ENCODE data around the gene HINFP.
"Not testable (repeated sequence)": the region's sequence is repeated elsewhere in the genome, so short reads cannot be mapped to it uniquely, and the experiment has no call there.

HINFP gene

DNA sequence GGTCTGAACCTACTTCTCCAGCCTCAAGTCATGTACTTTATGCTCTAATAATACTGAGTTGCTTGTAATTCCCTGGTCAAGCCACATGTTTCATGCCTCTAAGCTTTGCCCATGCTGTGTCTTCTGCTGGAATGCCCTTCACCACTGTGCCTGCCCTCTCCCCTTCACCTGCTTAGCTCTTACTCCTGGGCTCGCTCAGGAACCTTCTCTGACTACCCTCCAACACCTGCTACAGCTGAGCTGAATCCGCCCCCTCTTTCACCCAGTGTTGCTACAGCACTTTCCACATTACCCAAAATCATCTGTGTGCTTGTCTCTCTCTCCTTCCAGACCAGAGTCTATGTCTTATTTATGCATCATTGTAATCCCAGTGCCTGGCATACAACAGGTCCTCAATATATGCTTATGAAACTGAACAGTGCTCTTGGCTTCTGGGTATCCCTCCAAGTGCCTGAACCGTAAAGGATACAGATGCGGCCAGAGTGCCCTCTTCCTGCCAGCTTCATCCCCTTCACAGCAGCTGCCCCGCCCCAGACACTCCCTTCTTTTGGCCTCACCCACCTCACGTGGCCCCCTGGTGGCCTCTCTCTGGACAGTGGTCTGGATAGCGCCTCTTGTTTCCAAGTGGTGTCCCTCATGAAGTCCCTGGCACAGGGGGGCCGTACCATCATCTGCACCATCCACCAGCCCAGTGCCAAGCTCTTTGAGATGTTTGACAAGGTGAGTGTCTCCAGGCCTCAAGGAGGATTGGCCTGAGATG, 34.5 kb downstream of the HINFP start:
- no peak for DNase-seq (ENCODE audit: low read depth)

DNA sequence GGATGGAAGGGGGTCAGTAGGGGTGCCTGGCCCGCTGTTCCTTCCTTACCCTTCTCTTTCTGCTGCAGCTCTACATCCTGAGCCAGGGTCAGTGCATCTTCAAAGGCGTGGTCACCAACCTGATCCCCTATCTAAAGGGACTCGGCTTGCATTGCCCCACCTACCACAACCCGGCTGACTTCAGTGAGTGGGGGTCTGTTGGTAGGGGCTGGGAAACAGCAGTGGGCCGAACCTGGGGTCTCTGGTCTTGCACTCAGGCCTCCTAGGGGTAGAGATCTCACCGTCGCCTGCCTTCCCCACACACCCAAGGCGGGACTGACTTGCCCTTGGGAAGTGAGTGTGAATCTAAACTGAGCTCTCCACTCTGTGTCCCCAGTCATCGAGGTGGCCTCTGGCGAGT, 35.1 kb downstream of the HINFP start:
- no peak for DNase-seq (ENCODE audit: low read depth)

DNA sequence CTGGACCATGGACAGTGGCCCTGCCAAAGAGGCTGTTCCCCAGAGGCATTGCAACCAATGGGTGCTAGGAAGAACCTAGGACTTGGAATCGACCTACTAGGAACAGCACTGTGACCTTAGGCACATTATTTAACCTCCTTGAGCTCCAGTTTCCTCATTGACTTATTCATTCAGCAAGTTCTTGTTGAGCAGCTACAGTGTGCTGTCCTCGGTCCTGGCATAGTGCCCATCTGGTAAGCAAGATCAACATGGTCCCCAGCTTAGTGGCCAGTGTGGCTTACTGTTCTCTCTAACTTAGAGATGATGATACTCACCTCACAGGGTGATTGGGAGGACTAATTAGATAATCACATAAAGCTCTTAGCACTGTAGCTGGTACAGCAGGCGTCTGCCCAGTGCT, 35.7 kb downstream of the HINFP start:
- DNase-seq (ENCODE audit: low read depth): no peak

DNA sequence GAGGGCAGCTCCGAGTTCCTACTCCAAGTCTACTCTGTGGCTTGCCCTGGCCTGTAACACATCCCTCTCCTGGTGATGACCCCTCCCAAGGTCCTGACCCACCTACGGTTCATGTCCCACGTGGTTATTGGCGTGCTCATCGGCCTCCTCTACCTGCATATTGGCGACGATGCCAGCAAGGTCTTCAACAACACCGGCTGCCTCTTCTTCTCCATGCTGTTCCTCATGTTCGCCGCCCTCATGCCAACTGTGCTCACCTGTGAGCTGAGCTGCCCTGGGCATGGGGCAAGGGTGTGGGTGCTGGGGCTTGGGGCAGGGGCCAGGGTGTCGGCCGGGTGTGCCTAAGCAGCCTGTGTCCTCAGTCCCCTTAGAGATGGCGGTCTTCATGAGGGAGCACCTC, 37.1 kb downstream of the HINFP start:
- DNase-seq (ENCODE audit: low read depth): no peak

DNA sequence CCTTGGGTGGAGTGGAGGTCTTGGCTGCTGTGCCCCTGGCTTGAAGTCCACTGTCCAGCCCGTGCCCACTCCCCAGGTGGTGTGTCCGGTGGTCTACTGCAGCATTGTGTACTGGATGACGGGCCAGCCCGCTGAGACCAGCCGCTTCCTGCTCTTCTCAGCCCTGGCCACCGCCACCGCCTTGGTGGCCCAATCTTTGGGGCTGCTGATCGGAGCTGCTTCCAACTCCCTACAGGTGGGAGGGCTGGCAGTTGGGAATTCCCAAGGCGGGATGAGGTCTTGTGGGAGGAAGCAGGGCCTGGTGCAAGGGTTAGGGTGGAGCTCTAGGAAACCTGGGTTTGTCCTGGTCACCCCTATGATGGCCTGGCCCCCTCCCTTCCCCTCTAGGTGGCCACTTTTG, 38.8 kb downstream of the HINFP start:
- DNase-seq (ENCODE audit: low read depth): no peak

DNA sequence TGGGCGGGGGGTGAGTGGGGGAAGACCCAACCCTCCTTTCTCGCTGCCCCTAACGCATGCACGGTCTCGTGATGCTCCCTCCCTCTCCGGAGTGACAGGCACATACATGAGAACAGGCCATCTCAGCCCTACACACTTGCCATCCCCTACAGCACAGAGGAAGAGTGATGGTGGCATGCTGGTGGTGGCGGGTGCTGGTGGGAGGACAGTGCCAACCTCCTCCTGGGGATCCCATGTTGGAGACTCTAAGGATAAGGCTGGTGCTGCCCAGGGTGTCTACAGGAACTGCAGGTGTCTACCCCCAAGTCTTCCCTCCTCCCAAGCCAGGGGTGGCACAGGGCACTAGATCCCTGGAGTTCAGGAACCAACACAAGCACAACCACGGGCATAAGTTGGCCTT, 40.5 kb downstream of the HINFP start:
- DNase-seq (ENCODE audit: low read depth): no peak

DNA sequence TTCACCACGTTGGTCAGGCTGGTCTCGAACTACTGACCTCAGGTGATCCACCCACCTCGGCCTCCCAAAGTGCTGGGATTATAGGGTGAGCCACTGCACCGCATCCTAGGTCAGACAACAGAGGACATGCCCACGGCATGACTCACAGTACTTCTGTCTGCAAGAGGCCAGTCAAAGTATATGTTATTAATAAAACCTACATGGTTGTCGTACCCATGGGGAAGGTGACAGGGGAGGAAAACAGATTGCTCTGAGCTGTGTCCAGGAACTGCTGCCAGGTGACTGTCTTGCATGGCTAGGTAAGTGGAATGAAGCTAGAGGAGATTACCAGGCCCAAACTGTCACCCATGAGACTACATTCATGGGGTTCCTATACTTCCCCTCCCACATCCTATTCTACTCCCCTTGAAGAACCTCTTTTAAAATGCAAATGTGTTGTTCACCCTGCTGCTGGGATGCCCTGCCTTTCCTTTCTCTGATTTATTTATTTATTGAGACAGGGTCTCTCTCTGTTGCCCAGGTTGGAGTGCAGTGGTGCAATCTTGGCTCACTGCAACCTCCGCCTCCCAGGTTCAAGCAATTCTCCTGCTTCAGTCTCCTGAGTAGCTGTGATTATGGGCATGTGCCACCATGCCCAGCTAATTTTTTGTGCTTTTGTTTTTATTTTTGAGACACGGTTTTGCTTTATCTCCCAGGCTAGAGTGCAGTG, 45.1 kb downstream of the HINFP start:
- peak; percentile 12 for DNase-seq (ENCODE audit: low read depth)

DNA sequence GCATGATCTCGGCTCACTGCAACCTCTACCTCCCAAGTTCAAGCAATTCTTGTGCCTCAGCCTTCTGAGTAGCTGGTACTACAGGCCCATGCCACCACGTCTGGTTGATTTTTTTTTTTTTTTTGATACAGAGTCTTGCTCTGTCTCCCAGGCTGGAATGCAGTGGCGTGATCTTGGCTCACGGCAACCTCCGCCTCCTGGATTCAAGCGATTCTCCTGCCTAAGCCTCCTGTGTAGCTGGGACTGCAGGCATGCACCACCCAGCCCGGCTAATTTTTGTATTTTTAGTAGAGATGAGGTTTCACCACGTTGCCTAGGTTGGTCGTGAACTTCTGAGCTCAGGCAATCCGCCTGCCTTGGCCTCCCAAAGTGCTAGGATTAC, 45.7 kb downstream of the HINFP start:
- DNase-seq (ENCODE audit: low read depth): not testable (repeated sequence)

DNA sequence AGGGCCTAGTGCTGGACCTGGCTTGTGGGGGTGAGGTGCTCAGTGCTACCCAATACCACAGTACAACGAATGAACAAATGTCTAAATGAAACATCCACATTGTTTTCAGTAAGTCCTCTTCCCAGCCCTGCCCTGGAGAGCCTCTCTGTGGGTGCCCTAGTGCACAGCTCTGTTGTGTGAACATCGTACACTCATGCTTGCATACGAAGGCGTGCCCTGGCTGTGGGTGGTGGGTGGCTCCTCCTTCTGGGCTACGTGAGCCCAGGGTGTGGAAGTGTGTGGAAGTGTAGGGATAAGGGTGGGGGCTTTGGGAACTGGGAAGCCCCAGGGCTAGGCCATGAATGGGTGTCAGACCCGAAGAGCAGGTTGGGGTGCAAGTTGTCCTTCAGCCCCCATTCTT, 46.6 kb downstream of the HINFP start:
- no peak for DNase-seq (ENCODE audit: low read depth)

DNA sequence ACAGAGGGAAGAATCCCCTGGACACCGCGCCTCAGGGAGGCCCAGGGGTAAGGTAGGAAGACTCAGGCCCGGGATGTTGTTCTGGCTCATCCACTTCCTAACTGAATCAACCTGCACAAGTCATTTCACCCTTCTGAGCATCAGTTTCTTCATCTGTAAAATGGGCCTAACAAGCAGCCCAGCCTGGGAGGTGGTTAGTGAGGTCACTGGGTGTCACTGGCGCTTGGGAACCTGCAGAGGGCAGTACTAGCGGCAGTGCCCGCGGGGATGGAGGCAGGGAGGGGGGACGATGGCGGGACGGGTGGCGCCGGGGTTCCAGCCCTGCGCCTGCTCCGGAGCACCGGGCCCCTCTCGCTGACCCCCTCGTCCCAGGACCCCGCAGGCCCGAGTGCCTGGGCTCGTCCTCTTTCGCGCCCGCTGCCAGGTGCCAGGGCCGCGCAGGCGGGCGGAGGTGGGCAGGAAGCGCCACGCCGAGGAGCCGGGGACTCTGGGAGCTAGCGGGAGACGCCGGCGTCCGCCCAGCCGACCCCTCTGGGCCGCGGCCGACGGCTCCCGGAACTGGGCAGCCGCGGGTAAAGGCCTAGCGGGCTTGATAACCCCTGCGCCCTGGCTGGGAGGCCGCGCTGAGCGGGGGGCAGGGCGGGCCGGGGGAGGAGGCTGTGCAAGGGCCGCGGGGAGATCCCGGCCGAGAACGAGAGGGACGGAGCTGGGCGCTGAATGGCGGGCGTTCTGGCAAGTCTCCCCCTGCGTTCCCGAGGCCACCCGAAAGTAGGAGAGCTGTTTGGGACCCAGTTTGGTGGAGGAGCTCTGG, 47.3 kb downstream of the HINFP start, which contains the start of gene NLRX1:
Gene NLRX1 (plus strand): TSS at position 255 of the 811 bp plus-strand sequence. CDS start 2,679 bp downstream, outside the sequence.
- peak; percentile 60 for DNase-seq (ENCODE audit: low read depth)

DNA sequence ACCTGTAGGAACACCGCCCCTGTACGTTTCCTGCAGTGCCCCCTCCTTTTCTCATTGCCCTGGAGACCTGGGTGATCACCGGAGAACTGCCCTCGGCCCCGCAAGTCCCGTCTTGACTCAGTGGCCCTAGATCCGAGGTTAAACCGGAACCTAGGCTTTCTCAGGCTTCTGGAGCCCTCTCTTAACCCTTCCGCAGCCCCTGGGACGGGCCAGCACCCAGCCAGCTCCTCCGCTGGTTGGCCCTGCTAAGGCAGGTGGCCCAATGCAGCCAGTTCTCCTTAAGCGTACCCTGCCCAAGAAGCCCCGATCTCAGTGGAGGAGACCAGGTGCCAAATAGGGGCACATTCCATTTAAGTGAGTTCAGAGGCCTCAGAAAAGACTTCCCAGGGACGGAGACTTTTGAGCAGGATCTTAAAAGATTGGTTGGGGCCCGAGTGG, 47.9 kb downstream of the HINFP start:
- peak; percentile 10 for DNase-seq (ENCODE audit: low read depth)

DNA sequence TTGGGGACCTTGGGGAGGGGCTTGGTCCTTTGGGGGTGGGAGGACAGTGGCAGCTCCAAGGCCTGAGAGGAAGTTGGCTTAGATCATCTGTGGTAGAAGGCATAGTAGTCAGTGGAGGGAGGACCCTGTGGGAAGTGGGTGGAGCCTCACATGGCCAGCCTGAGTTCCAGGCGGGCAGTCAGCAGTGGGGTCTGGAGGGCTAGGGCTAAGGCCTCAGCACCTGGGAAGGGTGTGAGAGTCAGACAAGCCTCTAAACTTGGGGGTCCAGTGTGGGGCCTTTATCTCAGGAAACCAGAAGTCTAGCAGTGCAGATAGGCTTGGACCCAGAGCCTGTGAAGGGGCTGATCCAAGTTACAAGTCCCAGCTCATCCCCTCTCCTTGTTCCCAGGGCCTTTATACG, 51.1 kb downstream of the HINFP start:
- no peak for DNase-seq (ENCODE audit: low read depth)

DNA sequence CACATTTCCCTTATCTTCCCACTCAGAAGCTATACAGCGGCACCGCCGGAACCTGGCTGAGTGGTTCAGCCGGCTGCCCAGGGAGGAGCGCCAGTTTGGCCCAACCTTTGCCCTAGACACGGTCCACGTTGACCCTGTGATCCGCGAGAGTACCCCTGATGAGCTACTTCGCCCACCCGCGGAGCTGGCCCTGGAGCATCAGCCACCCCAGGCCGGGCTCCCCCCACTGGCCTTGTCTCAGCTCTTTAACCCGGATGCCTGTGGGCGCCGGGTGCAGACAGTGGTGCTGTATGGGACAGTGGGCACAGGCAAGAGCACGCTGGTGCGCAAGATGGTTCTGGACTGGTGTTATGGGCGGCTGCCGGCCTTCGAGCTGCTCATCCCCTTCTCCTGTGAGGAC, 52.1 kb downstream of the HINFP start:
- DNase-seq (ENCODE audit: low read depth): no peak

DNA sequence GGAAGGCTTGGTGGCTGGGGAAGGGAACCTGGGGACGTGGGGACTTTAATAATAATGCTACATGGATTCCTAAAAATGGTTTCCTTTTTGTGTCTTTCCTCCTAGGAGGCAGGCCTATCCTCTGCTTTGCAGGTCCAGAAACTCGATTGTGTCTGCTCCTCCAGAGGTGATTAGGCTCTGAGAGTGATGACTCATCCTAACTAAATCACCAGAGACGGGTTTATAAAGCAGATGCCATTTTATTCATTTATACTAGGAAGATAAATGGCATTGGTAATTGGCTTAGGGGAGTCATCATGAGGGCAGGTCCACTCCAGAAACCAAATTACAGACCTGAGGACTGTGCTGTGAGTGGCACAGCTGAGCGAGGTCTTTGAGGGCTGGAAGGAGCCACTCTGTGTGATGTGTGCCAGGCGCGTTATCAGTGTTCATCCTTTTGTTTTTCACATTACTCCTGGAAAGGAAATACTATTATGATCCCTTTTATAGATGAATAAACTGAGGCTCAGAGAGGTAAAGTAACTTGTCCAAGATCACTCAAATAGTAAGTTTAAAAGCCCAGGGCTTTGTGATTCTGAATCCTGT, 54.2 kb downstream of the HINFP start:
- peak; percentile 15 for DNase-seq (ENCODE audit: low read depth)

DNA sequence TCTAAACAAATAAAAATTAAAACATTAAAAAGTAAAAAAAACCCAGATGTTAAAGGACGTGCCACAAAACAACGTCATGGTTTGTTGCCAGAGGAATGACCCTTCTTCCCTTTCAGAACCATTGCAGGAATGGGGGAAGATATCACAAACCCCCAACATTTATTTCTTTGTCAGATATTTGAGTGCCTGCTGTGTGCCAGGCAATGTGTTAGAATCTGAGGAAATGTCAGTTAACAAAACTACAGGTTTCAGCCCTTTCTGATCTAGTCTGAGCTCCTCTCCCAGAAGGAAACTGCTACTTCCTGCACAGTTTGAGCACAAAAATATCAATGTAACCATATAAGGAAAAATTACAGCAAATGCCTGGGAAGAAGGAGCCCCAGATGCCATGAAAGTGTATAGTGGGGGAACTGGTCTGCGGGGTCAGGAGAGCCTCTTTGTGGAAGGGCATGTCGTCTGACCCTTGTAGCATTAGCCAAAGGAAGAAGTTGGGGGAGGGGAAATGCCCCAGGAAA, 56.8 kb downstream of the HINFP start:
- DNase-seq (ENCODE audit: low read depth): no peak

DNA sequence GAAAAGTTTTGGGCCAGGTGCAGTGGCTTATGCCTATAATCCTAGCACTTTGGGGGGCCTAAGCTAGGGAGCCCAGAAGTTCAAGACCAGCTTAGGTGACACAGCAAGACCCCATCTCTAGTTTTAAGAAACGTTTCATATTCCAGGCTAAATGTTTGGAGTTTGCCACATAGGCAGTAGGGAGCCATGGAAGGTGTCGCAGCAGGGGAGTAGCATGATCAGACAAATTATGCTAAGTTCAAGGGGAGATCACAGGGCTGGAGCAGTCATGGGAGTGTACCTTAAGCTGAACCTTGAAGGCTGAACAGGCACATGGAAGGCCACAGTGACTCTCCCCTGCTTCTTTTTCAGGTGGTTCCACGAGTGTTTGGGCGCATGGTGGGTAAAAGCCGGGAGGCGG, 58.0 kb downstream of the HINFP start:
- no peak for DNase-seq (ENCODE audit: low read depth)

DNA sequence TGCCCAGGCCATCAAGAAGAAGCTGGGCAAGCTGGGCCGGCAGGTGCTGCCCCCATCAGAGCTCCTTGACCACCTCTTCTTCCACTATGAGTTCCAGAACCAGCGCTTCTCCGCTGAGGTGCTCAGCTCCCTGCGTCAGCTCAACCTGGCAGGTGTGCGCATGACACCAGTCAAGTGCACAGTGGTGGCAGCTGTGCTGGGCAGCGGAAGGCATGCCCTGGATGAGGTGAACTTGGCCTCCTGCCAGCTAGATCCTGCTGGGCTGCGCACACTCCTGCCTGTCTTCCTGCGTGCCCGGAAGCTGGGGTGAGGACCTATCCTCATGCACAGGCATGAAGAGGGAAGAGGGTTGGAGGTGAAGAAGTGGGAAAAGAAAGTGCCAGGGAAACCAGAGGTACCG, 58.6 kb downstream of the HINFP start:
- DNase-seq (ENCODE audit: low read depth): no peak

DNA sequence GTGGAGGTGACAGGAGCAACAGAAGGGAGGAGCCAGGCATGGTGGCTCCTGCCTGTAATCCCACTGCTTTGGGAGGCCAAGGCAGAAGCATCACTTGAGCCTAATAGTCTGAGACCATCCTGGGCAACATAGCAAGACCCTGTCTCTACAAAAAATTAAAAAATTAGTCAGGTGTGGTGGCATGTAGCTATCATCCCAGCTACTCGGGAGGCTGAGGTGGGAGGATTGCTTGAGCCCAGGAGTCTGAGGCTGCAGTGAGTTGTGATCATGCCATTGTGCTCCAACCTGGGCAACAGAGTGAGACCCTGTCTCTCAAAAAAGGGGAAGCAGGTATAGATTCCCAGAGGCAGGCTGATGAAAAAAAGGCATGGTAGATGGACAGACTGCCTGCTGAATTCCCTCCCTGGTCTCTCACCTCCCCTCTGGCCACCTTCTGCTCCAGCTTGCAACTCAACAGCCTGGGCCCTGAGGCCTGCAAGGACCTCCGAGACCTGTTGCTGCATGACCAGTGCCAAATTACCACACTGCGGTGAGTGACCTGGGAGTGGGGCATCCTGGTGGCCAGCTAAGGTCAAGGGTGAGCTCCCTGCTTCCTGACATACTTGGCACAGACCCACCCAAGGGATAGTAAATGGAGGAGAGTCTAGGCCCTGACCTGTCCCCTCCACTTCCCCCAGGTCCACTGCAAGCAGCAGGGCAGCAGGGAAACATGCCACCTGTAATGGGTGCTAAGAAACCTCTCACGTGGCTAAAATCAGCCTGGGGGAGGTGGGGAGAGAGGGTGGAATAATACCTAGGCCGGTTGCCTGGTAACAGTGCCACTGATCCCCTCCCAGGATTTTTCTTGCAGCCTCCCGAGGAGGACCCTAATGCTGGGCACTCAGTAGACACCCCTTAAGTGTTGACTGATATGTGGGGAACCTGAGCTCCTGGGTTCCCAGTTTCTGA, 59.6 kb downstream of the HINFP start:
- no peak for DNase-seq (ENCODE audit: low read depth)

DNA sequence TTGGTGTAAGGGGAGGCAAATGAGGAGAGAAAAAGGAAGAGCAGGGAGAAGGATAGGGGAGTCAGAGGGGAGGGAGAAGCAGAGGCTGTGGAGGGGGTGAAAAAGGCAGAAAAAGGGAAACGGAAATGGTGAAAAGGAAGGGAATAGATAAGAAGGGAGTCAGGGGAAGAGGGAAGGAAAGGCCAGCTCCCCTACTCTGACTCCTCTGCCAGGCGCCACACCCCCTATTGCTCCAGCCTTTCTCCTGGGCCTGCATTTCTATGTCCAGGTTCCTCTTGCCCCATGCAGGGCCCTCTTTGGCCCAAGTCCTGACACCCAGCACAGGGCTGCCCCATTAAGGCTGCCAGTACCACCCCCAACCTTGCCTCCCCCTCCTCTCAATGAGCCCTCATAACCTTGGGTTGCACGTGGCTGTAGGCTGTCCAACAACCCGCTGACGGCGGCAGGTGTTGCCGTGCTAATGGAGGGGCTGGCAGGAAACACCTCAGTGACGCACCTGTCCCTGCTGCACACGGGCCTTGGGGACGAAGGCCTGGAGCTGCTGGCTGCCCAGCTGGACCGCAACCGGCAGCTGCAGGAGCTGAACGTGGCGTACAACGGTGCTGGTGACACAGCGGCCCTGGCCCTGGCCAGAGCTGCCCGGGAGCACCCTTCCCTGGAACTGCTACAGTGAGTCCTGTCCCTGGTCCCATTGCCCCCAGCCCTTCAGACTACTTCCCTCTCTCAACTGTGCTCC, 60.5 kb downstream of the HINFP start:
- no peak for DNase-seq (ENCODE audit: low read depth)

DNA sequence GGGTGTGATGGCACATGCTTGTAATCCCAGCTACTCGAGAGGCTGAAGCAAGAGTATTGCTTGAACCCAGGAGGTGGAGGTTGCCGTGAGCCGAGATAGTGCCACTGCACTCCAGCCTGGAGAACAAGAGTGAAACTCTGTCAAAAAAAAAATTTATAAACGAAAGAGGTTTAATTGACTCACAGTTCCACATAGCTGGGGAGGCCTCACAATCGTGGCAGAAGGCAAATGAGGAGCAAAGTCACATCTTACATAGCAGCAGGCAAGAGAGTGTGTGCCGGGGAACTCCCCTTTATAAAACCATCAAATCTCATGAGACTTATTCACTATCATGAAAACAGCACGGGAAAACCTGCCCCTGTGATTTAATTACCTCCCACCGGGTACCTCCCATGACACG, 63.0 kb downstream of the HINFP start:
- not testable (repeated sequence) for DNase-seq (ENCODE audit: low read depth)

Measured in GM04504 (cell line).